ENCODE measurements around the gene C1orf21.

Gene C1orf21

DNA sequence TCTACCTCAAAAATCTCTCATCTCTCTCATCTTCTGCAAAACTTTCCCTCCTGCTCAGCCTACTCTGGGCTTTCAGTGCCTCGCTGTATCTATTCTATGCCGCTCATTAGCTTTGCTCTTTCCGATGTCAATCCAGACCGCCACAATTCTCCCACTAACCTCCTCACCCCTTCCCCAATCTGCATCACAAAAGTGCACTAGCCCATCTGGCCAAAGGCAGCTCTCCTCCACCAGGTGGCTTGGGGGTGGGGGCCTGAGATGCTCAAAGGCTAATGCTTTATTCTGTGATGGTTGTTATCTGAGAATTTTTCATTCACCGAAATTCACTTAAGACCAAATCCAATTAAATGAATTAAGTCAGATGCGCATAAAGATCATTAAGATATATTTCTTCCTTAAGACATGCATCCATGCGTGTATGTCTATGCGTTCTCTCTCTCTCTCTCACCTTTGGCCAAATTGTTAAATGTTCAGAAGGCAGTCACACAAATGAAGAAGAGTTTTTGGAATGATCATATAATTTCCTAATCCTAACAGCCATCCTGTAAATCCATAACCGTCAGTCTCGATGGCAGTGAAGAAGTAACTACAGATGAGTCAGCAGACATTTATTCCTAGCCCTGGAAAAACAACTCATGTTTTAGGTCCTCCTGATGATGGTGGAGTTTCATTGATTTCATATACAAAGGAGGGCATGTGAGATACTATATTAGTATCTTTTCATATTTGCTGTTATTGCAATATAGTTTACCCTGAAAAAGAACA, 111.3 kb downstream of the C1orf21 start:
- in situ Hi-C loops (cut with MboI; ENCODE audit: low sequenced_read_pairs, unreplicated experiment), result no loop called here
- DNase-seq (ENCODE audit: low spot score), result no peak

DNA sequence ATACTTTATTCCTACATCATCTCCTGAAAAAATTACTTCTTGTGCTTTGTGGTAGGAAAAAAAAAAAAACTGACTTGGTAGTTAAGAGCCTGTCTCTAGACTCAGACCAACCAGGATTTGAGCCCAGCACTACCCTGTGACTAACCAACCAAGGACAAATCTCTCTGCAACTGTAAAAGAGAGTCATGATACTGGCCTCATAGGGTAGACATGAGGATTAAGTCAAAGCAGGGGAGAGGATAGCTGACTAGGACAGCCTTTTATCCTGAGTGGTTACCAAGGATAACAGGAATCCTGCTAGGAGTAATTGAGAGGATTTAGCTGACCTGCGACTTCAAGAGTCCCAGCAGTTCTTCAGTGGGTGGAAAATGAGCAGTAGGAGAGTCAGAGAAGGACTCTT, 112.8 kb downstream of the C1orf21 start:
- in situ Hi-C loops (cut with MboI; ENCODE audit: low sequenced_read_pairs, unreplicated experiment), result no loop called here
- DNase-seq (ENCODE audit: low spot score), result no peak
- TF ChIP-seq, protein P1, sequence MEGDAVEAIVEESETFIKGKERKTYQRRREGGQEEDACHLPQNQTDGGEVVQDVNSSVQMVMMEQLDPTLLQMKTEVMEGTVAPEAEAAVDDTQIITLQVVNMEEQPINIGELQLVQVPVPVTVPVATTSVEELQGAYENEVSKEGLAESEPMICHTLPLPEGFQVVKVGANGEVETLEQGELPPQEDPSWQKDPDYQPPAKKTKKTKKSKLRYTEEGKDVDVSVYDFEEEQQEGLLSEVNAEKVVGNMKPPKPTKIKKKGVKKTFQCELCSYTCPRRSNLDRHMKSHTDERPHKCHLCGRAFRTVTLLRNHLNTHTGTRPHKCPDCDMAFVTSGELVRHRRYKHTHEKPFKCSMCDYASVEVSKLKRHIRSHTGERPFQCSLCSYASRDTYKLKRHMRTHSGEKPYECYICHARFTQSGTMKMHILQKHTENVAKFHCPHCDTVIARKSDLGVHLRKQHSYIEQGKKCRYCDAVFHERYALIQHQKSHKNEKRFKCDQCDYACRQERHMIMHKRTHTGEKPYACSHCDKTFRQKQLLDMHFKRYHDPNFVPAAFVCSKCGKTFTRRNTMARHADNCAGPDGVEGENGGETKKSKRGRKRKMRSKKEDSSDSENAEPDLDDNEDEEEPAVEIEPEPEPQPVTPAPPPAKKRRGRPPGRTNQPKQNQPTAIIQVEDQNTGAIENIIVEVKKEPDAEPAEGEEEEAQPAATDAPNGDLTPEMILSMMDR (IDR thresholded peaks at IDR 0.05; ENCODE audit: borderline replicate concordance, control extremely low read depth, extremely low read depth, insufficient read depth, missing control alignments), result no peak

More for the DNA sequence above, 111.3 kb downstream of the C1orf21 start:
- TF ChIP-seq, protein P1 (IDR thresholded peaks at IDR 0.05; ENCODE audit: borderline replicate concordance, control extremely low read depth, extremely low read depth, insufficient read depth, missing control alignments), result no peak

DNA sequence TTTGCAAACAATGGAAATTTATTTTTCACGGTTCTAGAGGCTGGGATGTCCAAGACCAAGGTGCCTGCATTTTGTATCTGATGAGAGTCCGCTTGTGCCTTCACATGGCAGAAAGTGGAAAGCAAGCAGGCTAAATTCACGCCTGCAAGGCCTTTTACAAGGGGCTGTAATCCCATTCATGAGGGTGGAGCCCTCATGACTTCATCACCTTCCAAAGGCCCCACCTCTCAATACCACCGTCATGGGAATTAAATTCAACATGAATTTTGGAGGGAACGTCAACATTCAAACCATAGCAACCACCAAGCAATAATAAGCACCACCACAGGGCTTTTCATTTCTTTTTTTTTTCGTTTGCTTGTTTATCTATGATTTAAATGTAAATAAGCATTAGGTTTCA, 115.3 kb downstream of the C1orf21 start:
- no peak for DNase-seq (ENCODE audit: low spot score)
- TF ChIP-seq, protein P1 (IDR thresholded peaks at IDR 0.05; ENCODE audit: borderline replicate concordance, control extremely low read depth, extremely low read depth, insufficient read depth, missing control alignments), result no peak
- in situ Hi-C loops (cut with MboI; ENCODE audit: low sequenced_read_pairs, unreplicated experiment), result no loop called here

DNA sequence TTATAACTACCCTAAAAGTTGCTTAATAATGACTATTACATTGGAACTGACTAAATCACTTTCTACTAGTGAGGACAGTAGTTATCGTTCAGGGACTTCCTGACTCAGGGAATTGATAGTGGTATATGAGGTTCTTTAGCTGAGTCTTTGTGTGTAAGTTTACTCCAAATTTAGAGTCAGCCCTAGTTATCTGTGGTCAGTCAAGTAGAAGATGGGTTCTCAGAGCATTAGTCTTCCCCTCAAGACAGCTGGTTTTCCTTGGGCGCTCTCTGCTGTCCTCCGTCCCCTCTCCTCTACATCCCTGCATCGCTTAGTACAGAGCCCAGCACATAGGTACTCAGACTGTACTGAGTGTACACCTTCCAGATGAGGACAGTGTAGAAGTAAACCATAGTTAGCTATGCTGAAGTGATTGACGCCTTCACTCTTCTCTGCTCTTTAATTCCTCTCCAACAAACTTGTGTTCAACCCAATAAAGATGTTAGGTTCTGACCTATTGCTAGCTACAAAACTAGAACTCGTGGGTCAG, 116.5 kb downstream of the C1orf21 start:
- in situ Hi-C loops (cut with MboI; ENCODE audit: low sequenced_read_pairs, unreplicated experiment), result no loop called here
- no peak for DNase-seq (ENCODE audit: low spot score)
- TF ChIP-seq, protein P1 (IDR thresholded peaks at IDR 0.05; ENCODE audit: borderline replicate concordance, control extremely low read depth, extremely low read depth, insufficient read depth, missing control alignments), result no peak

DNA sequence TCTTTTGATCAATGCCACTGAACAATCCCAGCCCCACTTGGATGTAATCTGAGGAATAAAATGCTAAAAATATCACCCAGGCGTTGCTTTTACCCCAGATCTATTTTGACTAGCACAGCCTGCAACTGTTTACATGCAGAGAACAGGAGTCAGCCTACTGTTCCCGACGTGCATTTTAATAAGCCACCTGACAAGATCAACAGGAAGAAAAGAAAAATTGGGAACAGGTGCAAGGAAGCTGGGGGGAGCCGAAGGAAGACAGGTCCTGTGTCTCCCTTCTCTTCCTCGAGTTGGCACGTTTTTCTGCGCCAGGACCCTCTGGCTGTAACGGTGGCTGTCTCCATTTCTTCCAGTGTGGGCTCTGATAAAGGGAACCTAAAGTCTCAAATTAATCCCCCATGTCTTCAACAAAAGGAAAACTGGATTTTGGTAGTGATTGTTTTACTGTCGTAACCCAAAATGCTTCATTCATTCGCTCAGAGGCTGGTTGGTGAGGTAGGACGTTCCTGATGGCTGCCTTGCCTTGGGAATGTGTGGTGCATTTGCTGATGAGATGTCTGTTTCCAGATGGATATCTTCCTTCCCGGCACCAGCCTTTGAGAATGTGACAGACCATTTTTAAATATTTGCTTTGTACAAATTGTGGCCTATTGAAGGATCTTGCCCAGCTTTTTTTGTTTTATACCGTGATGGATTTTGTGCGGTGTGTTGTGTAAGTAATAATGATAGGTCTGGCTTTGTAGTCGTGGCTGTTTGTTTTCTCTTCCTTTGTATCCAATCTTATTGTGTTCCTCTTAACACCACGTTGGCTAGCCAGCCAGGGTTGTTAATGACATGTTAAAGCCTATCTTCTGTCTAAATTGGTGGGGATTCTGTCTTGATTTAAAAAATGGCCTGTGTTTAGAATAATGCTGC, 117.5 kb downstream of the C1orf21 start:
- TF ChIP-seq, protein P1 (IDR thresholded peaks at IDR 0.05; ENCODE audit: borderline replicate concordance, control extremely low read depth, extremely low read depth, insufficient read depth, missing control alignments), result no peak
- in situ Hi-C loops (cut with MboI; ENCODE audit: low sequenced_read_pairs, unreplicated experiment), result no loop called here
- no peak for DNase-seq (ENCODE audit: low spot score)

DNA sequence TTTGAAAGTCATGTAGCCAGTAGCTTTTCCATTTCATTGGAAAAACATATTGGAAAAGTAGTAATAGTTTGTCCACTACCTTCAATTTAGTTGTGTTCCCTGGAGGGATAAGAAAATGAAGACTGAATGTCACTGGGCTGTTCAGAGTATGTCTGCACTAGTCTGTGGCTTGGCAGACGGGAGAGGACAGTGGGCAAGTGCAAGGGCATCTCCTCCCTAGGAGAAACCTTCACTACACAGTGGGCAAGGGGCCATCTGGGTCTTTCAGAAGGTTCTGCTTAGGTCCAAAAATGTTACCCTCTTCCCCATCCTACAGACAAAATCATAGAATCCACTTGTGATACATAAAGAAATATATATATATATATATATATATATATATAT, 118.1 kb downstream of the C1orf21 start:
- no peak for DNase-seq (ENCODE audit: low spot score)
- TF ChIP-seq, protein P1 (IDR thresholded peaks at IDR 0.05; ENCODE audit: borderline replicate concordance, control extremely low read depth, extremely low read depth, insufficient read depth, missing control alignments), result no peak
- in situ Hi-C loops (cut with MboI; ENCODE audit: low sequenced_read_pairs, unreplicated experiment), result no loop called here
